GM18498 (cell line): Measurements from ENCODE around the gene IQGAP2.
"Not testable (repeated sequence)": the region's sequence is repeated elsewhere in the genome, so short reads cannot be mapped to it uniquely, and the experiment has no call there.

Source experiments
- ATAC-seq: cut with Tn5 transposase; IDR thresholded peaks from one replicate; pipeline ENCODE4 v1.9.1; 2021; ENCODE audit warnings: mild to moderate bottlenecking, moderate library complexity; ENCODE audit not compliant: unreplicated experiment

The IQGAP2 gene, protein sequence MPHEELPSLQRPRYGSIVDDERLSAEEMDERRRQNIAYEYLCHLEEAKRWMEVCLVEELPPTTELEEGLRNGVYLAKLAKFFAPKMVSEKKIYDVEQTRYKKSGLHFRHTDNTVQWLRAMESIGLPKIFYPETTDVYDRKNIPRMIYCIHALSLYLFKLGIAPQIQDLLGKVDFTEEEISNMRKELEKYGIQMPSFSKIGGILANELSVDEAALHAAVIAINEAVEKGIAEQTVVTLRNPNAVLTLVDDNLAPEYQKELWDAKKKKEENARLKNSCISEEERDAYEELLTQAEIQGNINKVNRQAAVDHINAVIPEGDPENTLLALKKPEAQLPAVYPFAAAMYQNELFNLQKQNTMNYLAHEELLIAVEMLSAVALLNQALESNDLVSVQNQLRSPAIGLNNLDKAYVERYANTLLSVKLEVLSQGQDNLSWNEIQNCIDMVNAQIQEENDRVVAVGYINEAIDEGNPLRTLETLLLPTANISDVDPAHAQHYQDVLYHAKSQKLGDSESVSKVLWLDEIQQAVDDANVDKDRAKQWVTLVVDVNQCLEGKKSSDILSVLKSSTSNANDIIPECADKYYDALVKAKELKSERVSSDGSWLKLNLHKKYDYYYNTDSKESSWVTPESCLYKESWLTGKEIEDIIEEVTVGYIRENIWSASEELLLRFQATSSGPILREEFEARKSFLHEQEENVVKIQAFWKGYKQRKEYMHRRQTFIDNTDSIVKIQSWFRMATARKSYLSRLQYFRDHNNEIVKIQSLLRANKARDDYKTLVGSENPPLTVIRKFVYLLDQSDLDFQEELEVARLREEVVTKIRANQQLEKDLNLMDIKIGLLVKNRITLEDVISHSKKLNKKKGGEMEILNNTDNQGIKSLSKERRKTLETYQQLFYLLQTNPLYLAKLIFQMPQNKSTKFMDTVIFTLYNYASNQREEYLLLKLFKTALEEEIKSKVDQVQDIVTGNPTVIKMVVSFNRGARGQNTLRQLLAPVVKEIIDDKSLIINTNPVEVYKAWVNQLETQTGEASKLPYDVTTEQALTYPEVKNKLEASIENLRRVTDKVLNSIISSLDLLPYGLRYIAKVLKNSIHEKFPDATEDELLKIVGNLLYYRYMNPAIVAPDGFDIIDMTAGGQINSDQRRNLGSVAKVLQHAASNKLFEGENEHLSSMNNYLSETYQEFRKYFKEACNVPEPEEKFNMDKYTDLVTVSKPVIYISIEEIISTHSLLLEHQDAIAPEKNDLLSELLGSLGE (N-terminal part only)

GRCh38 chr5:76402886-76403765, at the start of gene IQGAP2:
IQGAP2 (plus strand) TSS chr5:76403285; CDS start chr5:76403546, 261 bp downstream.
- peak; percentile 72 for ATAC-seq

DNA sequence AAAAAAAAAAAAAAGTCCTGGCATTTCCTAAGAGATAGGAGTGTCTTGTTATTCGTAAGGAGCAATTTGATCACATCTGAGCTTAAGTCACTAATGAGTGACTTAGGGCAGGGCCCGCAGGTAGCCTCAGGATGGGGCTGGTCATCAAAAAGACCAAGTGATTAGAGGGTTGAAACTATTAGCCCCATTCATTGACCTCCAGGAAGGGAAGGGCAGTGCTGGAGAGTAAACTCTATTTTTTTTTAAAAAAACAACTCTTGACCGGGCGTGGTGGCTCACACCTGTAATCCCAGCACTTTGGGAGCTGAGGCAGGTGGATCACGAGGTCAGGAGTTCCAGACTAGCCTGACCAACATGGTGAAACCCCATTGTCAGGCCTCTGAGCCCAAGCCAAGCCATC, 46.2 kb upstream of the IQGAP2 start:
- ATAC-seq, result no peak

GRCh38 chr5:76363352-76364225, 39.5 kb upstream of the IQGAP2 start:
- ATAC-seq, result no peak

DNA sequence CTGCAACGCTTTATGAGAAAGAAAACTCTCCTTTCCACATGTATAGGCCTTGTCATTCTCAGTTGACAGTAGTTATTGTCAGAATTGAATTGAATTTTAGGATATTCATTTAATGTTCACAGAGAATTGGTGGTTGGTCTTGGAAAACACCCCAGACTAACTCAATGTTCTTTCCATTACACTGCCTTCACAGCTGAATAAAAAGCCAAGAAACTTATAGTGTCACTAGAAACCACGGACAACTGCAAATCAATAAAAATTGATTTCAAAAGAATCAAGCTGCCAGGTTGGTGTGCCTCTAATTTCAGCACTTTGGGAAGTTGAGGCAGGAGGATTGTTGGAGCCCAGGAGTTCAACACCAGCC, 38.9 kb upstream of the IQGAP2 start:
- ATAC-seq, result no peak

DNA sequence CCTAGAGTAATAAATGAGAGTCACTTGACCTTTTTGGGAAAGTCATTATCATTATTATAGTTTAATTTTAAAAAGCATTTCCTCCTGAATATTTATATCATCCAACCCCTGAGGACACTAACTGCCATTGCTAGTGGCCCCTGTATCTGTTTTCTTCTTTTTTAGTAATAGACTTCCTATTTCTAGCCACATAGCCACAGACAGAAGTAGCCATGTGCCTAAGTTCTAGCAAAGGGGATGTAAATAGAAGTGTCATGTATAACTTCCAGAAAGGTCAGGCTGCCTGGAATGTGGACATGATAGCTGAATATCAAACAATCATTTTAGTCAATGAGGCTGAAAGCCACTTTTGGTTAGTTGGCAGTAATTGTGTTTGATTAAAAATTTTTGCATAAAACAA, 37.5 kb upstream of the IQGAP2 start:
- ATAC-seq, result no peak

- ATAC-seq, result no peak
Observed at GRCh38 chr5:76366596-76366995, 36.5 kb upstream of the IQGAP2 start.

- ATAC-seq, result peak; percentile 60
Observed at GRCh38 chr5:76367623-76368371, 35.3 kb upstream of the IQGAP2 start.

- ATAC-seq, result no peak
Observed at GRCh38 chr5:76368941-76369340, 34.1 kb upstream of the IQGAP2 start.

DNA sequence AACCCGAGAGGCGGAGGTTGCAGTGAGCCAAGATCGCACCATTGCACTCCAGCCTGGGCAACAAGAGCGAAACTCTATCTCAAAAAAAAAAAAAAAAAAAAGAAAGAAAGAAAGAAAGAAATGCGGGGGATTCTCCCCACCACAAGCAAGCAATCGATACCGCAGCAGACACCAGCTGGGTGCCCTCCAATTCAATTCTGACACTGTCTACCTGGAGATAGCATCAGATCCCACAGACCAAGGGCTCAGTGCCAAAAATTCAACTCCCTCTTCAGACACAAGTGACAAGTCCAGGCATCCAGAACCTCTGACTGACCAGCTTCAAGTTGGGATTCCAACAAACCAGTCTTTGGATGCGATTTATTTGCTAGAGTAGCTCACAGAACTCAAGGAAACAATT, 33.4 kb upstream of the IQGAP2 start:
- ATAC-seq, result not testable (repeated sequence)

DNA sequence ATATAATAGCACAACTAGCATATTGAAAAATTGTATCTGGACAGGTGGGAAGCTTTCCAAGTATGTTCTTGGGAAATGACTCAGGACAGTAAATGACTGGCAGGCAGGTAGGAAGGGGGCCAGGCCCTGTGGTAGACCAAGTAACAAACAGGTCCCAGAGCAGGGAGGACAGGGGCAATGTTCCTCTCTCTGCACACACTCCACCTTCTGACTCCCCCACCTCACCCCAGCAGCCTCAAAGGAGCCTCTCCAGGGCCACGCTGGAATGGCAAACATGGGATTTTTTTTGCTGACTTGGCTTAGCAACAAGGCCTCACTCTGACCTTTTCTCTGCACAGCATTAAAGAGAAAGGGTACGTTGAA, 31.1 kb upstream of the IQGAP2 start:
- no peak for ATAC-seq

- no peak for ATAC-seq
Observed at GRCh38 chr5:76372323-76373054, 30.6 kb upstream of the IQGAP2 start.

GRCh38 chr5:76376148-76376865, 26.8 kb upstream of the IQGAP2 start:
- no peak for ATAC-seq

- ATAC-seq, result no peak
Observed at GRCh38 chr5:76376866-76377230, 26.2 kb upstream of the IQGAP2 start.

- no peak for ATAC-seq
Observed at GRCh38 chr5:76378355-76378754, 24.7 kb upstream of the IQGAP2 start.

GRCh38 chr5:76379316-76379715, 23.8 kb upstream of the IQGAP2 start:
- ATAC-seq, result no peak

DNA sequence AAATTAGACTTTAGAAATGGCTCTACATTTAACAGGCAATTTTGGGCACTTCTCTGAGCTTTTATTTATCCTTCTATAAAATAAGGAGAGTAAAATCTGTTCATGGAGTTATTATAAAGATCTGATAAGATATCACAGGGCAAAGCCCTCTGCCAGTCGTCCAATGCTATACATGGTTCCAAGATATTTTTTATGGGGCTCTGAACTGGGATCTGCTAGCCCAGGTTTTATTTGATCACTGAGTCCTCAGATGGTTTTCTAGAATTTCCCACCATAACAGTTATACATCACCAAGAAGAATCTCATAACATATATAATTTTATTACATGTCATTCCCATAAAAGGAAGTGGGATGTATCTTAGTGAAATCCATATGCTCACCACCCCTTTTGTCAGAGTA, 23.2 kb upstream of the IQGAP2 start:
- no peak for ATAC-seq

- no peak for ATAC-seq
Observed at GRCh38 chr5:76380346-76381066, 22.6 kb upstream of the IQGAP2 start.
